Osteoblast (primary cell): Measurements from ENCODE around the gene EOLA1. TPM values are rescaled to one million over a fixed set of nuclear protein-coding genes. Genes with fewer than 3 reads are reported as not detected.
"Not testable (repeated sequence)": the region's sequence is repeated elsewhere in the genome, so short reads cannot be mapped to it uniquely, and the experiment has no call there.

Source experiments
- DNase-seq: peaks from one replicate; pipeline ENCODE4 v3.0.0; 2011; ENCODE audit warnings: low spot score, mixed read lengths; ENCODE audit not compliant: insufficient read length; ENCODE audit errors: missing footprints
- H2AFZ ChIP-seq: 2 replicates; pipeline ENCODE4 v1.6.0; 2011; ENCODE audit warnings: mild to moderate bottlenecking, low read length
- H3K27ac ChIP-seq: 2 replicates; pipeline ENCODE4 v1.5.1; 2011; ENCODE audit warnings: mild to moderate bottlenecking, low read depth, low read length, moderate library complexity
- H3K27me3 ChIP-seq: 2 replicates; pipeline ENCODE4 v1.6.0; 2012; ENCODE audit warnings: mild to moderate bottlenecking, control low read depth, inconsistent platforms, low read length, moderate library complexity; ENCODE audit not compliant: insufficient read depth
- H3K36me3 ChIP-seq: 2 replicates; pipeline ENCODE4 v1.5.1; 2011; ENCODE audit warnings: mild to moderate bottlenecking, low read length, control low read depth, moderate library complexity; ENCODE audit not compliant: insufficient read depth
- H3K4me1 ChIP-seq: 2 replicates; pipeline ENCODE4 v1.5.1; 2011; ENCODE audit warnings: mild to moderate bottlenecking, low read length, control low read depth, moderate library complexity; ENCODE audit not compliant: insufficient read depth
- H3K4me2 ChIP-seq: 2 replicates; pipeline ENCODE4 v1.6.0; 2011; ENCODE audit warnings: mild to moderate bottlenecking, low read length; ENCODE audit not compliant: insufficient read depth
- H3K4me3 ChIP-seq: fragments of 200-600 bp; sonication (generic); 3 replicates; pipeline ENCODE4 v1.5.1; 2012; ENCODE audit warnings: mild to moderate bottlenecking, low read length, inconsistent platforms; ENCODE audit not compliant: insufficient read depth
- H3K79me2 ChIP-seq: 2 replicates; pipeline ENCODE4 v1.6.0; 2012; ENCODE audit warnings: mild to moderate bottlenecking, low read length, control low read depth, inconsistent platforms; ENCODE audit not compliant: insufficient read depth
- H3K9me3 ChIP-seq: 2 replicates; pipeline ENCODE4 v1.5.1; 2011; ENCODE audit warnings: low read depth, low read length, control low read depth
- H4K20me1 ChIP-seq: 2 replicates; pipeline ENCODE4 v1.6.0; 2012; ENCODE audit warnings: mild to moderate bottlenecking, low read length, control low read depth; ENCODE audit not compliant: insufficient read depth
- total RNA-seq: library from RNA; depleted of rRNA; stranded (reverse); fragments of >200 nt; gene quantifications from 2 replicates; pipeline ENCODE4 v1.2.3, GENCODE V29; 2012
- TF ChIP-seq, protein P1 (sequence below): IDR thresholded peaks from 2 replicates; pipeline ENCODE4 v1.5.1; 2011; ENCODE audit warnings: mild to moderate bottlenecking, low read depth, low read length, moderate library complexity; ENCODE audit errors: extremely low read depth

The EOLA1 gene
- total RNA-seq, 1 donor, result 13.0 TPM

DNA sequence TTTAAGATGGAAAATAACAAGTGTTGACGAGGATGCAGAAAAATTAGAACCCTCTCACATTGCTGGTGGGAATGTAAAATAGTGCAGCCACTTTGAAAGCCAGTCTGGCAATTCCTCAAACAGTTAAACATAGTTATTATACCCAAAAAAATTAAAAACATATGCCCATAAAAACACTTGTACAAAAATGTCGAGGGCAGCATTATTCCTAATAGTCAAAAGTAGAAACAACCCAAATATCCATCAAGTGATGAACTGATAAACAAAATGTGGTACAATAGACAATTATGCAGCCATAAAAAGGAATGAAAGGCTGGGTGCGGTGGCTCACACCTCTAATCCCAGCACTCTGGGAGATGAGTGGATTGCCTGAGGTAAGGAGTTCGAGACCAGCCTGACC, 42.0 kb upstream of the EOLA1 start:
- Histone ChIP-seq H4K20me1 (peaks cover 7% of the 10 kb centered on the region), H3K27me3 (no peaks in the 10 kb centered on the region), H2AFZ (no peak overlapping the region), H3K27ac (no peak overlapping the region), H3K36me3 (peaks cover 69% of the 10 kb centered on the region), H3K4me3 (no peak overlapping the region), H3K79me2 (peaks cover 15% of the 10 kb centered on the region), H3K9me3 (no peaks in the 10 kb centered on the region), H3K4me2 (no peak overlapping the region), H3K4me1 (peaks cover 41% of the 10 kb centered on the region)
- DNase-seq, result no peak
- TF ChIP-seq, protein P1, sequence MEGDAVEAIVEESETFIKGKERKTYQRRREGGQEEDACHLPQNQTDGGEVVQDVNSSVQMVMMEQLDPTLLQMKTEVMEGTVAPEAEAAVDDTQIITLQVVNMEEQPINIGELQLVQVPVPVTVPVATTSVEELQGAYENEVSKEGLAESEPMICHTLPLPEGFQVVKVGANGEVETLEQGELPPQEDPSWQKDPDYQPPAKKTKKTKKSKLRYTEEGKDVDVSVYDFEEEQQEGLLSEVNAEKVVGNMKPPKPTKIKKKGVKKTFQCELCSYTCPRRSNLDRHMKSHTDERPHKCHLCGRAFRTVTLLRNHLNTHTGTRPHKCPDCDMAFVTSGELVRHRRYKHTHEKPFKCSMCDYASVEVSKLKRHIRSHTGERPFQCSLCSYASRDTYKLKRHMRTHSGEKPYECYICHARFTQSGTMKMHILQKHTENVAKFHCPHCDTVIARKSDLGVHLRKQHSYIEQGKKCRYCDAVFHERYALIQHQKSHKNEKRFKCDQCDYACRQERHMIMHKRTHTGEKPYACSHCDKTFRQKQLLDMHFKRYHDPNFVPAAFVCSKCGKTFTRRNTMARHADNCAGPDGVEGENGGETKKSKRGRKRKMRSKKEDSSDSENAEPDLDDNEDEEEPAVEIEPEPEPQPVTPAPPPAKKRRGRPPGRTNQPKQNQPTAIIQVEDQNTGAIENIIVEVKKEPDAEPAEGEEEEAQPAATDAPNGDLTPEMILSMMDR, result no peak

- Histone ChIP-seq H3K9me3 (no peaks in the 10 kb centered on the region), H3K4me3 (no peak overlapping the region), H3K4me1 (peaks cover 40% of the 10 kb centered on the region), H3K27me3 (no peaks in the 10 kb centered on the region), H2AFZ (no peak overlapping the region), H3K36me3 (peaks cover 61% of the 10 kb centered on the region), H3K4me2 (no peak overlapping the region), H3K79me2 (peaks cover 24% of the 10 kb centered on the region), H4K20me1 (peaks cover 3% of the 10 kb centered on the region), H3K27ac (no peak overlapping the region)
- TF ChIP-seq, protein P1, result no peak
- DNase-seq, result no peak
These were observed 41.0 kb upstream of the EOLA1 start for GRCh38 chrX:149499766-149500165.

GRCh38 chrX:149502923-149503322, 37.9 kb upstream of the EOLA1 start:
- H3K4me2 ChIP-seq, DNase-seq, H3K4me3 ChIP-seq, H3K27me3 ChIP-seq, H3K9me3 ChIP-seq, H4K20me1 ChIP-seq, H2AFZ ChIP-seq: not testable (repeated sequence)
- Histone ChIP-seq H3K4me1 (peaks cover 11% of the 10 kb centered on the region), H3K27ac (peak overlapping the region; percentile 63), H3K79me2 (peaks cover 25% of the 10 kb centered on the region), H3K36me3 (peaks cover 37% of the 10 kb centered on the region)

DNA sequence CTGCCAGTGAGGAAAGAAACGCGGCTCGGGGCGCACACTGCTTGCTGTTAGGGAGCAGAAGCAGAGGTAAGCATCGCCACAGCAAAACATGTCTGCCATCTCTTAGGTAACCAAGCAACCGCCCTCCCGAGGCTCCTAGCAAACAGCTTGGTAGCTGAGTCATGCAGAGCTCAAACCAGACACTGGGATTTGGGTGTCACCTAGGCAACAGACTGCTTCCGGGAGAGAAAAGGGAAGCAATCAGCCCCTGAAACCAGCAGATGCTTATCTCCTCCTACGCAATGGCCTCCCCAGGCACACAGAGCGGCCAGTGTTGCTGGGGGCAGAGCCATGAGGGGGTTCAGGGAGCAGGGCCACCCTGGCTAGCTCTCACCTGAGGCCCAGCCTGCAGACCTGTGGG, 37.4 kb upstream of the EOLA1 start:
- DNase-seq, H3K4me2 ChIP-seq, H3K4me1 ChIP-seq, H3K27me3 ChIP-seq, H2AFZ ChIP-seq, H3K4me3 ChIP-seq, H3K9me3 ChIP-seq, H4K20me1 ChIP-seq: not testable (repeated sequence)
- Histone ChIP-seq H3K36me3 (peaks cover 34% of the 10 kb centered on the region), H3K79me2 (peaks cover 25% of the 10 kb centered on the region), H3K27ac (peak overlapping the region; percentile 84)

DNA sequence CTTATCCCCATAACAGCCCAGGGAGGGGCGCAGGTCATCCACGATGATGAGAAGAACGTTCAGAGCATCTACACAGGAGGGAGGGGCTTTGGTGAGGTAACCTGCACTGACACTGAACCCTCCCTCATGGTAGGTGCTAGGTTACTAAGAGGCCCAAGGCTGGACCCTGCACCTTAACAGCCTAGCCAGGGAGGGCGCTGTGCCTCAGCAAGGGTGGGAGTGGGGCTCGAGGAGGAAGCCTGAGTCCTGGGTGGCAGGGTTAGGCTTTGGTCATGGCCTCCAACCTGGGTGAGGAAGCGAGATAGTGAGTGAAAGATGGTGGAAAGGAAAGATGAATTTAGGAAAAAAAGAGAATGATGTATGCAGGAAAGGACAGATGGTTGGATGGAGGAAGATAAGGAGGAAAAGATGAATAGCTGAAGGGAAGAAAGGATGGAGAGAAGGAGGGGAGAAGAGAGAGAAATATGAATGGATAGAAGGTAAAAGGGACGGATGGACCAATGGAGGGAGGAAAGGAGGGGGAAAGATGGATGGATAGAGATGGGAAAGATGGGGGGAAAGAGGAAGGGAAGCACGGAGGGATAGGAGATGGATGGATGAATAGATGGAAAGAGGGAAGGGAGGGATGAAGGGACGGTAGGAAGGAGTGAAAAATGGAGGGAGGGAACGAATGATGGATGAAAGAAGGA, 36.4 kb upstream of the EOLA1 start:
- peak overlapping the region; percentile 91 for H3K4me2 ChIP-seq

More for the DNA sequence above, 36.4 kb upstream of the EOLA1 start:
- Histone ChIP-seq H3K9me3 (no peaks in the 10 kb centered on the region), H4K20me1 (no peaks in the 10 kb centered on the region), H3K4me3 (peak overlapping the region; percentile 80), H3K4me1 (peaks cover 7% of the 10 kb centered on the region), H3K36me3 (peaks cover 32% of the 10 kb centered on the region), H3K27me3 (peaks cover 14% of the 10 kb centered on the region), H3K27ac (peak overlapping the region; percentile 84), H3K79me2 (peaks cover 25% of the 10 kb centered on the region), H2AFZ (peak overlapping the region; percentile 41)
- TF ChIP-seq, protein P1, result peak; percentile 29
- DNase-seq, result no peak
